ENCODE results near the gene FAXDC2.

Gene FAXDC2

GRCh38 chr5:154791535-154791934 lies 58.9 kb downstream of the FAXDC2 start:
- TF ChIP-seq CTCF (IDR thresholded peaks at IDR 0.05; ENCODE audit: low read depth, low read length, poor library complexity, severe bottlenecking) (no peak), EZH2phosphoT487 (IDR thresholded peaks at IDR 0.05; ENCODE audit: borderline replicate concordance, low read length) (no peak)
- Histone ChIP-seq H3K4me1 (ENCODE audit: control insufficient read depth, low read length) (no peaks in the 10 kb centered on the region), H3K79me2 (ENCODE audit: control insufficient read depth, low read length) (peaks cover 89% of the 10 kb centered on the region), H3K4me3 (ENCODE audit: low read length) (no peak overlapping the region), H3K36me3 (ENCODE audit: control insufficient read depth, low read length) (peaks cover 83% of the 10 kb centered on the region), H3K4me2 (ENCODE audit: low read length) (no peak overlapping the region), H3K9me2 (replicated peaks; ENCODE audit: control insufficient read depth, low read length) (no peaks in the 10 kb centered on the region), H4K20me1 (ENCODE audit: control insufficient read depth, insufficient read depth, low read depth, low read length) (peaks cover 29% of the 10 kb centered on the region), H3K9me3 (ENCODE audit: control insufficient read depth, insufficient read depth, low read length) (no peaks in the 10 kb centered on the region), H3K27me3 (ENCODE audit: control insufficient read depth, low read length) (no peaks in the 10 kb centered on the region), H3F3A (ENCODE audit: control insufficient read depth, insufficient read depth) (peaks cover 8% of the 10 kb centered on the region; the same call in 1 of the 2 replicates), H3K27ac (ENCODE audit: low read depth, low read length) (no peak overlapping the region)

- Histone ChIP-seq H3F3A (ENCODE audit: control insufficient read depth, insufficient read depth) (peaks cover 3% of the 10 kb centered on the region; the same call in 1 of the 2 replicates), H3K4me1 (ENCODE audit: control insufficient read depth, low read length) (peaks cover 9% of the 10 kb centered on the region), H3K9me2 (replicated peaks; ENCODE audit: control insufficient read depth, low read length) (no peaks in the 10 kb centered on the region), H3K27me3 (ENCODE audit: control insufficient read depth, low read length) (no peaks in the 10 kb centered on the region), H3K79me2 (ENCODE audit: control insufficient read depth, low read length) (peaks cover 96% of the 10 kb centered on the region), H3K36me3 (ENCODE audit: control insufficient read depth, low read length) (peaks cover 82% of the 10 kb centered on the region), H3K4me3 (ENCODE audit: low read length) (no peak overlapping the region), H3K4me2 (ENCODE audit: low read length) (no peak overlapping the region), H3K9me3 (ENCODE audit: control insufficient read depth, insufficient read depth, low read length) (no peaks in the 10 kb centered on the region), H4K20me1 (ENCODE audit: control insufficient read depth, insufficient read depth, low read depth, low read length) (peaks cover 45% of the 10 kb centered on the region), H3K27ac (ENCODE audit: low read depth, low read length) (no peak overlapping the region)
- no peak for TF ChIP-seq CTCF (IDR thresholded peaks at IDR 0.05; ENCODE audit: low read depth, low read length, poor library complexity, severe bottlenecking)
- no peak for TF ChIP-seq EZH2phosphoT487 (IDR thresholded peaks at IDR 0.05; ENCODE audit: borderline replicate concordance, low read length)
Measured at GRCh38 chr5:154788212-154788611, 62.2 kb downstream of the FAXDC2 start.

GRCh38 chr5:154786414-154786813 lies 64.0 kb downstream of the FAXDC2 start:
- Histone ChIP-seq H3F3A (ENCODE audit: control insufficient read depth, insufficient read depth) (no peaks in the 10 kb centered on the region; the same call in 1 of the 2 replicates), H3K9me3 (ENCODE audit: control insufficient read depth, insufficient read depth, low read length) (no peaks in the 10 kb centered on the region), H3K9me2 (replicated peaks; ENCODE audit: control insufficient read depth, low read length) (no peaks in the 10 kb centered on the region), H3K27me3 (ENCODE audit: control insufficient read depth, low read length) (no peaks in the 10 kb centered on the region), H3K4me2 (ENCODE audit: low read length) (no peak overlapping the region), H3K36me3 (ENCODE audit: control insufficient read depth, low read length) (peaks cover 77% of the 10 kb centered on the region), H3K79me2 (ENCODE audit: control insufficient read depth, low read length) (peaks cover 96% of the 10 kb centered on the region), H3K4me1 (ENCODE audit: control insufficient read depth, low read length) (peaks cover 16% of the 10 kb centered on the region), H3K4me3 (ENCODE audit: low read length) (no peak overlapping the region), H4K20me1 (ENCODE audit: control insufficient read depth, insufficient read depth, low read depth, low read length) (peaks cover 61% of the 10 kb centered on the region), H3K27ac (ENCODE audit: low read depth, low read length) (no peak overlapping the region)
- no peak for TF ChIP-seq CTCF (IDR thresholded peaks at IDR 0.05; ENCODE audit: low read depth, low read length, poor library complexity, severe bottlenecking)
- no peak for TF ChIP-seq EZH2phosphoT487 (IDR thresholded peaks at IDR 0.05; ENCODE audit: borderline replicate concordance, low read length)
